Activated naive CD8-positive, alpha-beta T cell (primary cell): Measurements from ENCODE around the gene ZCCHC14.
"Not testable (repeated sequence)": the region's sequence is repeated elsewhere in the genome, so short reads cannot be mapped to it uniquely, and the experiment has no call there.

Source experiments
- H3K27ac Mint-ChIP-seq: one replicate; pipeline ENCODE4 v1.8.0; 2021; ENCODE audit warnings: mixed read lengths
- H3K27me3 Mint-ChIP-seq: one replicate; pipeline ENCODE4 v1.8.0; 2021; ENCODE audit warnings: mixed read lengths
- H3K36me3 Mint-ChIP-seq: one replicate; pipeline ENCODE4 v1.8.0; 2021; ENCODE audit warnings: mixed read lengths
- H3K4me1 Mint-ChIP-seq: one replicate; pipeline ENCODE4 v1.8.0; 2021; ENCODE audit warnings: low read depth, mixed read lengths
- H3K4me3 Mint-ChIP-seq: one replicate; pipeline ENCODE4 v1.8.0; 2021; ENCODE audit warnings: mild to moderate bottlenecking, mixed read lengths
- H3K9me3 Mint-ChIP-seq: one replicate; pipeline ENCODE4 v1.8.0; 2021; ENCODE audit warnings: low read depth, mixed read lengths

Gene ZCCHC14

DNA sequence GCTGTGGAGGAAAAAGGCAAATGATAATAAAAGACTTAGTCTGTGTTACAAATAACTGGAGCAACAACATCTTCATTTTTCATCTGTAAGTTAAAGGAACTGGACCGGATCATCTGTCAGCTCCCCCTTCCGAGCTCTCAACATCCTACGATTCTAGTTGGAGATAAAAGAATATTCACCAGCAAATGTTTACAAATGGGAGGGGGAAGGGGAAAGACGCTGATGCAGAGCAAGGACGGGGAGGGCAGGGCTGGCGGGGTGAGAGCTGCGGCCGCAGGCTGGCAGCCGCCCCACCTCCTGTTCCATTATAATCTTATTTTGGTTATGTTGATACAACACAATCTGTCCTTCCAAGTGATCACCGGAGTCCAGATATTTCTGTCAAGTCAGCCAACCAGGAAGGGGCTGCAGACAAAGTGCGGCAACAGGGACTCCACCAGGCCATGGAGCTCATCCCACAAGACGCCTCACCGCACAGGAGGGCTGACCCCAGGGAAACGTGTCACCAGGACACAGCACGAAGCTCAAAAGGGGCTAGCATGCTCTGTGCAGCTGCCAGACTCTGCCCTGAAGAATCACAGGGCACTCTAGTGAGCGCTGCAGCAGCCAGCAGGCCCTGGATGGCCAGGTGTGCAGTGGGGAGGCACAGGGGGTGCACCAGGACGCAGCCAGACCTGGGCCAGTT is 128.9 kb downstream of the ZCCHC14 start:
- no peaks in the 10 kb centered on the region for H3K27me3 Mint-ChIP-seq
- H3K36me3 Mint-ChIP-seq = peaks cover 5% of the 10 kb centered on the region
- peaks cover 37% of the 10 kb centered on the region for H3K4me1 Mint-ChIP-seq
- H3K4me3 Mint-ChIP-seq = no peak overlapping the region
- no peaks in the 10 kb centered on the region for H3K9me3 Mint-ChIP-seq
- H3K27ac Mint-ChIP-seq = no peak overlapping the region

GRCh38 chr16:87362828-87363559 is 129.8 kb downstream of the ZCCHC14 start:
- H3K4me3 Mint-ChIP-seq, H3K9me3 Mint-ChIP-seq, H3K36me3 Mint-ChIP-seq, H3K27me3 Mint-ChIP-seq, H3K27ac Mint-ChIP-seq: not testable (repeated sequence)
- H3K4me1 Mint-ChIP-seq = peaks cover 29% of the 10 kb centered on the region

DNA sequence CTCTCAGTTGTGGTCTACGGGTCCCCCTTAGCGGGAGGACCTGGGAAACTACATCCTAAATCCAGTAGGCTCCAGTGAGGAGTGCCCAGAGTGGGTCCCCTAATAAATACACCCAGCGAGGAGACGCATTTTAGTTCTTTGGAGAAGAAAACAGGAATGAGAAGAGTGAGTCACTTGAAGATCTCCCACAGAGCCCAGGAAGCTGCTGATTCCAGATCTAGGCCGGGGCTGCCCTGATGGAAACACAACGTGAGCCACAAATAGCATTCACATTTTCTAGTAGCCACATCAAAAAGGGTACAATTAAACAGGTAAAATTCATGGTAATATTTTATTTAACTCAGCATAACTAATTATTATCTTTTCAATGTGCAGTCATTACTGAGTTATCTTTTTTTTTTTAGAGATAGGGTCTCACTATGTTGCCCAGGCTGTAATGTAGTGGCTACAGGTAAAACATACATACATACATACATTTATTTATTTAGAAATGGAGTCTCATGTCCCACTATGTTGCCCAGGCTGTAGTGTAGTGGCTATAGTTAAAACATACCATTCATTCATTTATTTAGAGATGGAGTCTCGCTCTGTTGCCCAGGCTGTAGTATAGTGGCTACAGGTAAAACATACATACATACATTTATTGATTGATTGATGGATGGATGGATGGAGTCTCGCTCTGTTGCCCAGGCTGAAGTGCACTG is 130.8 kb downstream of the ZCCHC14 start:
- Mint-ChIP-seq H3K27me3 (no peaks in the 10 kb centered on the region), H3K27ac (no peak overlapping the region), H3K36me3 (peaks cover 5% of the 10 kb centered on the region), H3K9me3 (no peaks in the 10 kb centered on the region), H3K4me1 (peaks cover 24% of the 10 kb centered on the region), H3K4me3 (no peak overlapping the region)

DNA sequence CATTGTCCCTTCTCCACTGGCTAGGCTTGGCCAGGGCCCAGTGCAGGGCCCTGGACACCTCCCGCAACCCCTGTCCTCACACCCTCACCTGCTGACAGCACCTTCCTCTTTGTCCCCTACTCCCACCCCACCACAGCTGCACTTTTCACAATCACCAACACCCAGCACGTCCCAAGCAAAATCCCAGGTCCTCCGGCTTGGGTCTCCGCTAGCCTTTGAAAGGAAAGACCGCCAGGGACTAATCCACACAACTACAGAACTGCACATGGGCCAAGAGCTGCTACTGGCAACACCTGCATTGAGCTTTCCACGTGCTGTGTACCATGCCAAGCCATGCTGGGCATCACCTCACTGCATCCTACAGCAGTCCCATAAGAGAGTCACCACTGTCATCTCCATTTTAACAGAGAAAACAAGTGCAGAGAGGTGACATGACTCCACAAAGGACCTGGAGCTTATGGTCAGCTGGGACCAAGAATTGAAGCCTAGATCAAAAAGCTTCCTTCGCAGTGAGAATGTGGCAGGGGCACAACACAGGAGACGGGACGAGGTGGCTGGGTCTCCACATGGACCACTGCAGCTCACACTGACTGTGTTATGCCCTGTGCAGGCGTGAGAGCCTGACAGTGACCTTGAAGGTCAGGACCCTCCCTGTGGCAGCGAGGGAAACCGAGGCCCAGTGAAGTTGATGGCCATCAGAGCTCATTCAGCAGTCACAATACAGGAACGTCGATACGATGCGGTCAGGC is 131.8 kb downstream of the ZCCHC14 start:
- no peak overlapping the region for H3K4me3 Mint-ChIP-seq
- no peaks in the 10 kb centered on the region for H3K9me3 Mint-ChIP-seq
- H3K36me3 Mint-ChIP-seq = peaks cover 5% of the 10 kb centered on the region
- H3K27ac Mint-ChIP-seq = no peak overlapping the region
- no peaks in the 10 kb centered on the region for H3K27me3 Mint-ChIP-seq
- H3K4me1 Mint-ChIP-seq = peaks cover 20% of the 10 kb centered on the region

GRCh38 chr16:87359121-87359520 is 133.7 kb downstream of the ZCCHC14 start:
- H3K36me3 Mint-ChIP-seq = peaks cover 5% of the 10 kb centered on the region
- no peak overlapping the region for H3K4me3 Mint-ChIP-seq
- H3K27ac Mint-ChIP-seq = no peak overlapping the region
- H3K4me1 Mint-ChIP-seq = peaks cover 7% of the 10 kb centered on the region
- no peaks in the 10 kb centered on the region for H3K27me3 Mint-ChIP-seq
- H3K9me3 Mint-ChIP-seq = no peaks in the 10 kb centered on the region

GRCh38 chr16:87358696-87359095 is 134.1 kb downstream of the ZCCHC14 start:
- Mint-ChIP-seq H3K4me3 (no peak overlapping the region), H3K27ac (no peak overlapping the region), H3K36me3 (peaks cover 5% of the 10 kb centered on the region), H3K27me3 (no peaks in the 10 kb centered on the region), H3K4me1 (peaks cover 5% of the 10 kb centered on the region), H3K9me3 (no peaks in the 10 kb centered on the region)

- no peak overlapping the region for H3K27ac Mint-ChIP-seq
- H3K4me1 Mint-ChIP-seq = peaks cover under 1% of the 10 kb centered on the region
Observed at GRCh38 chr16:87358250-87358649, 134.6 kb downstream of the ZCCHC14 start.

DNA sequence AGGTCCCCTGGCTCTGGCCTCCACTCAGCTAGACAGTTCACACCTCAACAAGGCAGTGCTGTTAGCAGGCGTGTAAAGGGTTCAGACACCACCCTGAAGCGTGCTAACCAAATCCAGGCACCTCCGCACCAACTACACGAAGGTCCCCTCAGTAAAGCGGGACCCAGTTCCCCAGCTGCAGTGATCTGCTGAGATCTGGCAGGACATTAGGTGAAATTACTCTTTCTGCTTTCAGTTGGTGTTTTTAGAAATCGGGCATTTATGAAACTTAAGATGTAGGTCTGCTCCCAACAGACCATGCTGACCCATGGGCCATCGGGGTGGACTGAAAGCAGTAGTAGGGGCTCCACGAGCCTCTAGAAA is 136.4 kb downstream of the ZCCHC14 start:
- no peaks in the 10 kb centered on the region for H3K4me1 Mint-ChIP-seq
- H3K27ac Mint-ChIP-seq = no peak overlapping the region
- no peaks in the 10 kb centered on the region for H3K36me3 Mint-ChIP-seq
- no peaks in the 10 kb centered on the region for H3K27me3 Mint-ChIP-seq
- H3K9me3 Mint-ChIP-seq = no peaks in the 10 kb centered on the region
- no peak overlapping the region for H3K4me3 Mint-ChIP-seq

More at GRCh38 chr16:87358250-87358649, 134.6 kb downstream of the ZCCHC14 start:
- H3K4me3 Mint-ChIP-seq = no peak overlapping the region
- H3K36me3 Mint-ChIP-seq = peaks cover under 1% of the 10 kb centered on the region
- H3K9me3 Mint-ChIP-seq = no peaks in the 10 kb centered on the region
- no peaks in the 10 kb centered on the region for H3K27me3 Mint-ChIP-seq
